WTC11 (cell line): ENCODE results near the gene CAPRIN1. TPM values are rescaled to one million over a fixed set of nuclear protein-coding genes. Genes with fewer than 3 reads are reported as not detected.

Experiments
- ATAC-seq: fragments of 200-7000 bp; cut with Tn5 transposase; 2 replicates; pipeline ENCODE4 v1.10.0; 2021; ENCODE audit warnings: mild to moderate bottlenecking, moderate library complexity
- CTCF ChIA-PET: fragments of 300-600 bp; sonication (Branson Sonifier 250); formaldehyde crosslinking; loops from one replicate; lab custom pipeline; 2021; ENCODE audit warnings: antibody characterized with exemption; lab: Charles Lee
- POLR2A ChIA-PET: fragments of 350-600 bp; sonication (Branson Sonifier 250); formaldehyde crosslinking; loops from one replicate; lab custom pipeline; 2021; ENCODE audit warnings: antibody characterized with exemption; lab: Charles Lee
- DNase-seq: peaks from one replicate; pipeline ENCODE4 v3.0.0; 2021; ENCODE audit warnings: low spot score
- H3K27ac Mint-ChIP-seq: 2 replicates; pipeline ENCODE4 v1.8.0; 2021; ENCODE audit warnings: mixed read lengths
- H3K27me3 Mint-ChIP-seq: 2 replicates; pipeline ENCODE4 v1.8.0; 2021; ENCODE audit warnings: low read depth, mild to moderate bottlenecking, moderate library complexity, mixed read lengths
- H3K36me3 Mint-ChIP-seq: 2 replicates; pipeline ENCODE4 v1.8.0; 2021; ENCODE audit warnings: mixed read lengths
- H3K4me1 Mint-ChIP-seq: 2 replicates; pipeline ENCODE4 v1.8.0; 2022; ENCODE audit warnings: mixed read lengths
- H3K4me3 Mint-ChIP-seq: 2 replicates; pipeline ENCODE4 v1.8.0; 2021; ENCODE audit warnings: mild to moderate bottlenecking, moderate library complexity, mixed read lengths
- H3K9me3 Mint-ChIP-seq: 2 replicates; pipeline ENCODE4 v1.8.0; 2021; ENCODE audit warnings: mixed read lengths
- ATF1 ChIP-seq: sonication (generic); formaldehyde crosslinking; IDR thresholded peaks from 2 replicates; pipeline ENCODE4 v1.8.1; 2023; ENCODE audit warnings: mild to moderate bottlenecking, moderate library complexity, missing genetic modification reagents
- HMGA2 ChIP-seq: fragments of 250-450 bp; sonication (Bioruptor Pico); IDR thresholded peaks from 2 replicates; pipeline ENCODE4 v1.4.0; 2021; ENCODE audit warnings: mild to moderate bottlenecking, moderate library complexity
- JUN ChIP-seq: sonication (generic); formaldehyde crosslinking; IDR thresholded peaks from 2 replicates; pipeline ENCODE4 v1.8.0; 2023; ENCODE audit warnings: mild to moderate bottlenecking, missing genetic modification reagents
- NFATC4 ChIP-seq: fragments of 250-450 bp; sonication (Bioruptor Pico); IDR thresholded peaks from 2 replicates; pipeline ENCODE4 v1.9.0; 2021; ENCODE audit warnings: mild to moderate bottlenecking
- NR2C2 ChIP-seq: sonication (generic); formaldehyde crosslinking; IDR thresholded peaks from 2 replicates; pipeline ENCODE4 v1.8.0; 2022; ENCODE audit warnings: mild to moderate bottlenecking, missing genetic modification reagents
- OVOL2 ChIP-seq: fragments of 250-450 bp; sonication (Bioruptor Pico); IDR thresholded peaks from 2 replicates; pipeline ENCODE4 v1.9.0; 2021; ENCODE audit warnings: mild to moderate bottlenecking, borderline replicate concordance
- PRRX2 ChIP-seq: fragments of 250-450 bp; sonication (Bioruptor Pico); IDR thresholded peaks from 2 replicates; pipeline ENCODE4 v1.8.0; 2021; ENCODE audit warnings: mild to moderate bottlenecking
- RORB ChIP-seq: fragments of 250-450 bp; sonication (Bioruptor Pico); IDR thresholded peaks from 2 replicates; pipeline ENCODE4 v1.9.0; 2021; ENCODE audit warnings: mild to moderate bottlenecking
- SOX15 ChIP-seq: fragments of 250-450 bp; sonication (Bioruptor Pico); IDR thresholded peaks from 2 replicates; pipeline ENCODE4 v1.9.0; 2021; ENCODE audit warnings: mild to moderate bottlenecking
- TCF7 ChIP-seq: sonication (generic); formaldehyde crosslinking; IDR thresholded peaks from 2 replicates; pipeline ENCODE4 v1.8.0; 2022; ENCODE audit warnings: mild to moderate bottlenecking, low read depth, missing genetic modification reagents, moderate library complexity
- TEAD1 ChIP-seq: sonication (generic); formaldehyde crosslinking; IDR thresholded peaks from 2 replicates; pipeline ENCODE4 v1.8.0; 2022; ENCODE audit warnings: mild to moderate bottlenecking, missing genetic modification reagents
- ZNF396 ChIP-seq: fragments of 250-450 bp; sonication (Bioruptor Pico); IDR thresholded peaks from 2 replicates; pipeline ENCODE4 v1.8.0; 2021; ENCODE audit warnings: mild to moderate bottlenecking, moderate library complexity, borderline replicate concordance
- total RNA-seq: library from RNA; stranded (reverse); gene quantifications from 3 replicates; pipeline ENCODE4 v1.2.3, GENCODE V29; 2021
- TF ChIP-seq, protein P1 (sequence below): sonication (generic); formaldehyde crosslinking; IDR thresholded peaks from 2 replicates; pipeline ENCODE4 v1.8.1; 2023; ENCODE audit warnings: mild to moderate bottlenecking, missing genetic modification reagents
- TF ChIP-seq, protein P2 (sequence below): sonication (generic); formaldehyde crosslinking; IDR thresholded peaks from 2 replicates; pipeline ENCODE4 v1.8.1; 2023; ENCODE audit warnings: mild to moderate bottlenecking, missing genetic modification reagents, moderate library complexity
- TF ChIP-seq, protein P3 (sequence below): fragments of 250-450 bp; sonication (Bioruptor Pico); IDR thresholded peaks from 2 replicates; pipeline ENCODE4 v2.1.2; 2022; ENCODE audit warnings: mild to moderate bottlenecking, moderate library complexity
- TF ChIP-seq, protein P4 (sequence below): sonication (generic); formaldehyde crosslinking; IDR thresholded peaks from 2 replicates; pipeline ENCODE4 v1.8.1; 2023; ENCODE audit warnings: mild to moderate bottlenecking, missing genetic modification reagents
- TF ChIP-seq, protein P5 (sequence below): sonication (generic); formaldehyde crosslinking; IDR thresholded peaks from 2 replicates; pipeline ENCODE4 v1.8.0; 2023; ENCODE audit warnings: missing genetic modification reagents, mild to moderate bottlenecking, borderline replicate concordance
- TF ChIP-seq, protein P6 (sequence below): fragments of 250-450 bp; sonication (Bioruptor Pico); IDR thresholded peaks from 2 replicates; pipeline ENCODE4 v1.9.0; 2021; ENCODE audit warnings: mild to moderate bottlenecking, borderline replicate concordance

Gene CAPRIN1
- total RNA-seq, 1 experiment from 2014 or later = 288 TPM

DNA sequence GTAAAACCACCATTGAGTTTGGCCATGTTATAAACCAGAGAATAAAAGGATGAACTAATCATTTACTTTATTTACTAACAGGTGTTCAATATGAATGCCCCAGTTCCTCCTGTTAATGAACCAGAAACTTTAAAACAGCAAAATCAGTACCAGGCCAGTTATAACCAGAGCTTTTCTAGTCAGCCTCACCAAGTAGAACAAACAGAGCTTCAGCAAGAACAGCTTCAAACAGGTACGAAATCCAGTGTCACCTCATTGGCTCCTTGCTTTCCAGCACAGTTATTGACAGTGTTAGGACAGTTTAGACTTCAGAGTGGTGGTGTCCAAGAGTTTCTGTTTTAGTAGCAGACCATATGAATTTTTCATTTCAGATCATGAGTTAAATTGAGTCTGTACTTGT lies 40.3 kb downstream of the CAPRIN1 start:
- peaks cover 81% of the 10 kb centered on the region for H3K36me3 Mint-ChIP-seq
- DNase-seq (no peak), ATAC-seq (no peak)
- ChIA-PET CTCF (no interaction called here), POLR2A (no interaction called here)
- no peak overlapping the region for H3K4me3 Mint-ChIP-seq
- no peaks in the 10 kb centered on the region for H3K4me1 Mint-ChIP-seq
- H3K27ac Mint-ChIP-seq = no peak overlapping the region
- no peaks in the 10 kb centered on the region for H3K9me3 Mint-ChIP-seq
- no peaks in the 10 kb centered on the region for H3K27me3 Mint-ChIP-seq
- TF ChIP-seq, protein P1, sequence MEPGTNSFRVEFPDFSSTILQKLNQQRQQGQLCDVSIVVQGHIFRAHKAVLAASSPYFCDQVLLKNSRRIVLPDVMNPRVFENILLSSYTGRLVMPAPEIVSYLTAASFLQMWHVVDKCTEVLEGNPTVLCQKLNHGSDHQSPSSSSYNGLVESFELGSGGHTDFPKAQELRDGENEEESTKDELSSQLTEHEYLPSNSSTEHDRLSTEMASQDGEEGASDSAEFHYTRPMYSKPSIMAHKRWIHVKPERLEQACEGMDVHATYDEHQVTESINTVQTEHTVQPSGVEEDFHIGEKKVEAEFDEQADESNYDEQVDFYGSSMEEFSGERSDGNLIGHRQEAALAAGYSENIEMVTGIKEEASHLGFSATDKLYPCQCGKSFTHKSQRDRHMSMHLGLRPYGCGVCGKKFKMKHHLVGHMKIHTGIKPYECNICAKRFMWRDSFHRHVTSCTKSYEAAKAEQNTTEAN (CRISPR knock-in tag) = no peak
- TF ChIP-seq OVOL2 (CRISPR knock-in tag) (no peak), NFATC4 (CRISPR knock-in tag) (no peak), RORB (no peak), HMGA2 (no peak), NR2C2 (CRISPR knock-in tag) (no peak), ZNF396 (CRISPR knock-in tag) (no peak), JUN (no peak), TCF7 (CRISPR knock-in tag) (no peak), TEAD1 (no peak), ATF1 (no peak), SOX15 (no peak), PRRX2 (no peak)
- TF ChIP-seq, protein P2, sequence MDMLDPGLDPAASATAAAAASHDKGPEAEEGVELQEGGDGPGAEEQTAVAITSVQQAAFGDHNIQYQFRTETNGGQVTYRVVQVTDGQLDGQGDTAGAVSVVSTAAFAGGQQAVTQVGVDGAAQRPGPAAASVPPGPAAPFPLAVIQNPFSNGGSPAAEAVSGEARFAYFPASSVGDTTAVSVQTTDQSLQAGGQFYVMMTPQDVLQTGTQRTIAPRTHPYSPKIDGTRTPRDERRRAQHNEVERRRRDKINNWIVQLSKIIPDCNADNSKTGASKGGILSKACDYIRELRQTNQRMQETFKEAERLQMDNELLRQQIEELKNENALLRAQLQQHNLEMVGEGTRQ (CRISPR knock-in tag) = no peak
- TF ChIP-seq, protein P3, sequence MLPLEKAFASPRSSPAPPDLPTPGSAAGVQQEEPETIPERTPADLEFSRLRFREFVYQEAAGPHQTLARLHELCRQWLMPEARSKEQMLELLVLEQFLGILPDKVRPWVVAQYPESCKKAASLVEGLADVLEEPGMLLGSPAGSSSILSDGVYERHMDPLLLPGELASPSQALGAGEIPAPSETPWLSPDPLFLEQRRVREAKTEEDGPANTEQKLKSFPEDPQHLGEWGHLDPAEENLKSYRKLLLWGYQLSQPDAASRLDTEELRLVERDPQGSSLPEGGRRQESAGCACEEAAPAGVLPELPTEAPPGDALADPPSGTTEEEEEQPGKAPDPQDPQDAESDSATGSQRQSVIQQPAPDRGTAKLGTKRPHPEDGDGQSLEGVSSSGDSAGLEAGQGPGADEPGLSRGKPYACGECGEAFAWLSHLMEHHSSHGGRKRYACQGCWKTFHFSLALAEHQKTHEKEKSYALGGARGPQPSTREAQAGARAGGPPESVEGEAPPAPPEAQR (CRISPR knock-in tag) = no peak
- TF ChIP-seq, protein P4, sequence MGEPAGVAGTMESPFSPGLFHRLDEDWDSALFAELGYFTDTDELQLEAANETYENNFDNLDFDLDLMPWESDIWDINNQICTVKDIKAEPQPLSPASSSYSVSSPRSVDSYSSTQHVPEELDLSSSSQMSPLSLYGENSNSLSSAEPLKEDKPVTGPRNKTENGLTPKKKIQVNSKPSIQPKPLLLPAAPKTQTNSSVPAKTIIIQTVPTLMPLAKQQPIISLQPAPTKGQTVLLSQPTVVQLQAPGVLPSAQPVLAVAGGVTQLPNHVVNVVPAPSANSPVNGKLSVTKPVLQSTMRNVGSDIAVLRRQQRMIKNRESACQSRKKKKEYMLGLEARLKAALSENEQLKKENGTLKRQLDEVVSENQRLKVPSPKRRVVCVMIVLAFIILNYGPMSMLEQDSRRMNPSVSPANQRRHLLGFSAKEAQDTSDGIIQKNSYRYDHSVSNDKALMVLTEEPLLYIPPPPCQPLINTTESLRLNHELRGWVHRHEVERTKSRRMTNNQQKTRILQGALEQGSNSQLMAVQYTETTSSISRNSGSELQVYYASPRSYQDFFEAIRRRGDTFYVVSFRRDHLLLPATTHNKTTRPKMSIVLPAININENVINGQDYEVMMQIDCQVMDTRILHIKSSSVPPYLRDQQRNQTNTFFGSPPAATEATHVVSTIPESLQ (CRISPR knock-in tag) = no peak
- TF ChIP-seq, protein P5, sequence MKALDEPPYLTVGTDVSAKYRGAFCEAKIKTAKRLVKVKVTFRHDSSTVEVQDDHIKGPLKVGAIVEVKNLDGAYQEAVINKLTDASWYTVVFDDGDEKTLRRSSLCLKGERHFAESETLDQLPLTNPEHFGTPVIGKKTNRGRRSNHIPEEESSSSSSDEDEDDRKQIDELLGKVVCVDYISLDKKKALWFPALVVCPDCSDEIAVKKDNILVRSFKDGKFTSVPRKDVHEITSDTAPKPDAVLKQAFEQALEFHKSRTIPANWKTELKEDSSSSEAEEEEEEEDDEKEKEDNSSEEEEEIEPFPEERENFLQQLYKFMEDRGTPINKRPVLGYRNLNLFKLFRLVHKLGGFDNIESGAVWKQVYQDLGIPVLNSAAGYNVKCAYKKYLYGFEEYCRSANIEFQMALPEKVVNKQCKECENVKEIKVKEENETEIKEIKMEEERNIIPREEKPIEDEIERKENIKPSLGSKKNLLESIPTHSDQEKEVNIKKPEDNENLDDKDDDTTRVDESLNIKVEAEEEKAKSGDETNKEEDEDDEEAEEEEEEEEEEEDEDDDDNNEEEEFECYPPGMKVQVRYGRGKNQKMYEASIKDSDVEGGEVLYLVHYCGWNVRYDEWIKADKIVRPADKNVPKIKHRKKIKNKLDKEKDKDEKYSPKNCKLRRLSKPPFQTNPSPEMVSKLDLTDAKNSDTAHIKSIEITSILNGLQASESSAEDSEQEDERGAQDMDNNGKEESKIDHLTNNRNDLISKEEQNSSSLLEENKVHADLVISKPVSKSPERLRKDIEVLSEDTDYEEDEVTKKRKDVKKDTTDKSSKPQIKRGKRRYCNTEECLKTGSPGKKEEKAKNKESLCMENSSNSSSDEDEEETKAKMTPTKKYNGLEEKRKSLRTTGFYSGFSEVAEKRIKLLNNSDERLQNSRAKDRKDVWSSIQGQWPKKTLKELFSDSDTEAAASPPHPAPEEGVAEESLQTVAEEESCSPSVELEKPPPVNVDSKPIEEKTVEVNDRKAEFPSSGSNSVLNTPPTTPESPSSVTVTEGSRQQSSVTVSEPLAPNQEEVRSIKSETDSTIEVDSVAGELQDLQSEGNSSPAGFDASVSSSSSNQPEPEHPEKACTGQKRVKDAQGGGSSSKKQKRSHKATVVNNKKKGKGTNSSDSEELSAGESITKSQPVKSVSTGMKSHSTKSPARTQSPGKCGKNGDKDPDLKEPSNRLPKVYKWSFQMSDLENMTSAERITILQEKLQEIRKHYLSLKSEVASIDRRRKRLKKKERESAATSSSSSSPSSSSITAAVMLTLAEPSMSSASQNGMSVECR (CRISPR knock-in tag) = no peak
- TF ChIP-seq, protein P6, sequence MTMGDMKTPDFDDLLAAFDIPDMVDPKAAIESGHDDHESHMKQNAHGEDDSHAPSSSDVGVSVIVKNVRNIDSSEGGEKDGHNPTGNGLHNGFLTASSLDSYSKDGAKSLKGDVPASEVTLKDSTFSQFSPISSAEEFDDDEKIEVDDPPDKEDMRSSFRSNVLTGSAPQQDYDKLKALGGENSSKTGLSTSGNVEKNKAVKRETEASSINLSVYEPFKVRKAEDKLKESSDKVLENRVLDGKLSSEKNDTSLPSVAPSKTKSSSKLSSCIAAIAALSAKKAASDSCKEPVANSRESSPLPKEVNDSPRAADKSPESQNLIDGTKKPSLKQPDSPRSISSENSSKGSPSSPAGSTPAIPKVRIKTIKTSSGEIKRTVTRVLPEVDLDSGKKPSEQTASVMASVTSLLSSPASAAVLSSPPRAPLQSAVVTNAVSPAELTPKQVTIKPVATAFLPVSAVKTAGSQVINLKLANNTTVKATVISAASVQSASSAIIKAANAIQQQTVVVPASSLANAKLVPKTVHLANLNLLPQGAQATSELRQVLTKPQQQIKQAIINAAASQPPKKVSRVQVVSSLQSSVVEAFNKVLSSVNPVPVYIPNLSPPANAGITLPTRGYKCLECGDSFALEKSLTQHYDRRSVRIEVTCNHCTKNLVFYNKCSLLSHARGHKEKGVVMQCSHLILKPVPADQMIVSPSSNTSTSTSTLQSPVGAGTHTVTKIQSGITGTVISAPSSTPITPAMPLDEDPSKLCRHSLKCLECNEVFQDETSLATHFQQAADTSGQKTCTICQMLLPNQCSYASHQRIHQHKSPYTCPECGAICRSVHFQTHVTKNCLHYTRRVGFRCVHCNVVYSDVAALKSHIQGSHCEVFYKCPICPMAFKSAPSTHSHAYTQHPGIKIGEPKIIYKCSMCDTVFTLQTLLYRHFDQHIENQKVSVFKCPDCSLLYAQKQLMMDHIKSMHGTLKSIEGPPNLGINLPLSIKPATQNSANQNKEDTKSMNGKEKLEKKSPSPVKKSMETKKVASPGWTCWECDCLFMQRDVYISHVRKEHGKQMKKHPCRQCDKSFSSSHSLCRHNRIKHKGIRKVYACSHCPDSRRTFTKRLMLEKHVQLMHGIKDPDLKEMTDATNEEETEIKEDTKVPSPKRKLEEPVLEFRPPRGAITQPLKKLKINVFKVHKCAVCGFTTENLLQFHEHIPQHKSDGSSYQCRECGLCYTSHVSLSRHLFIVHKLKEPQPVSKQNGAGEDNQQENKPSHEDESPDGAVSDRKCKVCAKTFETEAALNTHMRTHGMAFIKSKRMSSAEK (CRISPR knock-in tag) = no peak
- TF ChIP-seq, all 79 proteins: peak for 0
